Measurements from ENCODE around the gene PHEX. TPM values are rescaled to one million over a fixed set of nuclear protein-coding genes. Genes with fewer than 3 reads are reported as not detected.

Gene PHEX
- total RNA-seq, 5 donors from 2014 or later (not counting 1 experiment from before 2014, with no cell fraction given) = 0.07 to 0.35 (median 0.16) TPM

GRCh38 chrX:22159071-22159470 lies 126.9 kb downstream of the PHEX start:
- ChIA-PET POLR2A (interaction anchor here in 1 of 2 donors (0.5 kb wide), 1 partner anchor 1541 kb away, joined by 9 read pairs; no protein-coding TSS in a partner anchor), CTCF (interaction anchor here in 1 of 2 donors (0.8 kb wide), 1 partner anchor 9 kb away, joined by 3 read pairs; no protein-coding TSS in a partner anchor)
- Mint-ChIP-seq H3K4me3 (no peak overlapping the region), H3K4me1 (no peaks in the 10 kb centered on the region), H3K27ac (no peak overlapping the region), H3K36me3 (no peaks in the 10 kb centered on the region), H3K27me3 (peaks cover 0 to 26% of the 10 kb centered on the region in 2 donors), H3K9me3 (no peaks in the 10 kb centered on the region)
- no peak for DNase-seq
- Histone ChIP-seq H3K4me3 (ENCODE audit: control insufficient read depth in 1 of 2, extremely low read depth in 1 of 2, low read length in 1 of 2) (no peak overlapping the region), H3K27ac (ENCODE audit: low read length) (no peak overlapping the region), H3K27me3 (replicated peaks in 1 of 2; ENCODE audit: control insufficient read depth in 2 of 2, extremely low read depth in 1 of 2, insufficient read depth in 2 of 2, low read length in 1 of 2) (no peaks in the 10 kb centered on the region), H3K4me1 (ENCODE audit: control insufficient read depth in 1 of 2, extremely low read depth in 1 of 2, insufficient read depth in 2 of 2, low read length in 2 of 2) (no peaks in the 10 kb centered on the region), H3K9me3 (no peaks in the 10 kb centered on the region), H3K36me3 (ENCODE audit: control insufficient read depth in 2 of 2, extremely low read depth in 1 of 2, insufficient read depth in 1 of 2, low read length in 1 of 2) (no peaks in the 10 kb centered on the region)
- ATAC-seq (replicated peaks in 1 of 4) = no peak
- 100% methylated on average over 3 of the region's 5 CpGs for WGBS (ENCODE audit: insufficient coverage)

- WGBS (ENCODE audit: insufficient coverage) = no CpG with 5 or more reads among the region's 3 CpGs
- CTCF ChIA-PET = no interaction called here
- no peak overlapping the region for H3K4me3 Mint-ChIP-seq
- no peak overlapping the region for H3K27ac Mint-ChIP-seq
- H3K36me3 Mint-ChIP-seq = no peaks in the 10 kb centered on the region
- H3K27me3 ChIP-seq (replicated peaks in 1 of 2; ENCODE audit: control insufficient read depth in 2 of 2, extremely low read depth in 1 of 2, insufficient read depth in 2 of 2, low read length in 1 of 2) = no peaks in the 10 kb centered on the region
- DNase-seq = no peak
- H3K4me3 ChIP-seq (ENCODE audit: control insufficient read depth in 1 of 2, extremely low read depth in 1 of 2, low read length in 1 of 2) = no peak overlapping the region
- no peaks in the 10 kb centered on the region for H3K4me1 Mint-ChIP-seq
- peaks cover 2 to 33% of the 10 kb centered on the region in 2 donors for H3K27me3 Mint-ChIP-seq
- no peaks in the 10 kb centered on the region for H3K9me3 Mint-ChIP-seq
- no peak for ATAC-seq (replicated peaks in 1 of 4)
- no peaks in the 10 kb centered on the region for H3K36me3 ChIP-seq (ENCODE audit: control insufficient read depth in 2 of 2, extremely low read depth in 1 of 2, insufficient read depth in 1 of 2, low read length in 1 of 2)
- POLR2A ChIA-PET = no interaction called here
- no peaks in the 10 kb centered on the region for H3K9me3 ChIP-seq
- no peaks in the 10 kb centered on the region for H3K4me1 ChIP-seq (ENCODE audit: control insufficient read depth in 1 of 2, extremely low read depth in 1 of 2, insufficient read depth in 2 of 2, low read length in 2 of 2)
- no peak overlapping the region for H3K27ac ChIP-seq (ENCODE audit: low read length)
These were observed 131.2 kb downstream of the PHEX start for GRCh38 chrX:22163326-22163725.

- H3K36me3 ChIP-seq (ENCODE audit: control insufficient read depth in 2 of 2, extremely low read depth in 1 of 2, insufficient read depth in 1 of 2, low read length in 1 of 2) = no peaks in the 10 kb centered on the region
- no CpG with 5 or more reads among the region's 3 CpGs for WGBS (ENCODE audit: insufficient coverage)
- Mint-ChIP-seq H3K4me3 (no peak overlapping the region), H3K27me3 (peaks cover 2 to 33% of the 10 kb centered on the region in 2 donors), H3K4me1 (no peaks in the 10 kb centered on the region), H3K36me3 (no peaks in the 10 kb centered on the region), H3K9me3 (no peaks in the 10 kb centered on the region), H3K27ac (no peak overlapping the region)
- ChIA-PET POLR2A (no interaction called here), CTCF (no interaction called here)
- DNase-seq (no peak), ATAC-seq (replicated peaks in 1 of 4) (no peak)
- no peak overlapping the region for H3K4me3 ChIP-seq (ENCODE audit: control insufficient read depth in 1 of 2, extremely low read depth in 1 of 2, low read length in 1 of 2)
- no peak overlapping the region for H3K27ac ChIP-seq (ENCODE audit: low read length)
- H3K27me3 ChIP-seq (replicated peaks in 1 of 2; ENCODE audit: control insufficient read depth in 2 of 2, extremely low read depth in 1 of 2, insufficient read depth in 2 of 2, low read length in 1 of 2) = no peaks in the 10 kb centered on the region
- no peaks in the 10 kb centered on the region for H3K9me3 ChIP-seq
- H3K4me1 ChIP-seq (ENCODE audit: control insufficient read depth in 1 of 2, extremely low read depth in 1 of 2, insufficient read depth in 2 of 2, low read length in 2 of 2) = no peaks in the 10 kb centered on the region
These were observed 132.8 kb downstream of the PHEX start for GRCh38 chrX:22164770-22165388.

- Histone ChIP-seq H3K27me3 (replicated peaks in 1 of 2; ENCODE audit: control insufficient read depth in 2 of 2, extremely low read depth in 1 of 2, insufficient read depth in 2 of 2, low read length in 1 of 2) (no peaks in the 10 kb centered on the region), H3K4me1 (ENCODE audit: control insufficient read depth in 1 of 2, extremely low read depth in 1 of 2, insufficient read depth in 2 of 2, low read length in 2 of 2) (no peaks in the 10 kb centered on the region), H3K9me3 (no peaks in the 10 kb centered on the region), H3K36me3 (ENCODE audit: control insufficient read depth in 2 of 2, extremely low read depth in 1 of 2, insufficient read depth in 1 of 2, low read length in 1 of 2) (no peaks in the 10 kb centered on the region), H3K4me3 (ENCODE audit: control insufficient read depth in 1 of 2, extremely low read depth in 1 of 2, low read length in 1 of 2) (no peak overlapping the region), H3K27ac (ENCODE audit: low read length) (no peak overlapping the region)
- ChIA-PET POLR2A (no interaction called here), CTCF (no interaction called here)
- Mint-ChIP-seq H3K4me3 (no peak overlapping the region), H3K27me3 (peaks cover 2 to 39% of the 10 kb centered on the region in 2 donors), H3K4me1 (no peaks in the 10 kb centered on the region), H3K27ac (no peak overlapping the region), H3K9me3 (no peaks in the 10 kb centered on the region), H3K36me3 (no peaks in the 10 kb centered on the region)
- ATAC-seq (replicated peaks in 1 of 4) (no peak), DNase-seq (no peak)
- WGBS (ENCODE audit: insufficient coverage) = no CpG with 5 or more reads among the region's 4 CpGs
These were observed 133.8 kb downstream of the PHEX start for GRCh38 chrX:22165732-22166457.

GRCh38 chrX:22171287-22172060 lies 139.3 kb downstream of the PHEX start:
- H3K27me3 ChIP-seq (replicated peaks in 1 of 2; ENCODE audit: control insufficient read depth in 2 of 2, extremely low read depth in 1 of 2, insufficient read depth in 2 of 2, low read length in 1 of 2) = no peaks in the 10 kb centered on the region
- Mint-ChIP-seq H3K36me3 (no peaks in the 10 kb centered on the region), H3K27ac (no peak overlapping the region), H3K9me3 (no peaks in the 10 kb centered on the region), H3K4me1 (no peaks in the 10 kb centered on the region), H3K27me3 (peaks cover 2 to 37% of the 10 kb centered on the region in 2 donors), H3K4me3 (no peak overlapping the region)
- no peak overlapping the region for H3K4me3 ChIP-seq (ENCODE audit: control insufficient read depth in 1 of 2, extremely low read depth in 1 of 2, low read length in 1 of 2)
- ChIA-PET POLR2A (no interaction called here), CTCF (no interaction called here)
- no peak for DNase-seq
- no peaks in the 10 kb centered on the region for H3K9me3 ChIP-seq
- H3K36me3 ChIP-seq (ENCODE audit: control insufficient read depth in 2 of 2, extremely low read depth in 1 of 2, insufficient read depth in 1 of 2, low read length in 1 of 2) = no peaks in the 10 kb centered on the region
- no peaks in the 10 kb centered on the region for H3K4me1 ChIP-seq (ENCODE audit: control insufficient read depth in 1 of 2, extremely low read depth in 1 of 2, insufficient read depth in 2 of 2, low read length in 2 of 2)
- ATAC-seq (replicated peaks in 1 of 4) = no peak
- WGBS (ENCODE audit: insufficient coverage) = 73% methylated on average over 6 of the region's 7 CpGs
- no peak overlapping the region for H3K27ac ChIP-seq (ENCODE audit: low read length)

GRCh38 chrX:22173966-22174365 lies 141.8 kb downstream of the PHEX start:
- WGBS (ENCODE audit: insufficient coverage) = no CpG with 5 or more reads among the region's 5 CpGs
- POLR2A ChIA-PET = no interaction called here
- H3K4me1 Mint-ChIP-seq = no peaks in the 10 kb centered on the region

More at GRCh38 chrX:22173966-22174365, 141.8 kb downstream of the PHEX start:
- Histone ChIP-seq H3K27me3 (replicated peaks in 1 of 2; ENCODE audit: control insufficient read depth in 2 of 2, extremely low read depth in 1 of 2, insufficient read depth in 2 of 2, low read length in 1 of 2) (no peaks in the 10 kb centered on the region), H3K4me3 (ENCODE audit: control insufficient read depth in 1 of 2, extremely low read depth in 1 of 2, low read length in 1 of 2) (no peak overlapping the region), H3K27ac (ENCODE audit: low read length) (no peak overlapping the region), H3K9me3 (no peaks in the 10 kb centered on the region), H3K36me3 (ENCODE audit: control insufficient read depth in 2 of 2, extremely low read depth in 1 of 2, insufficient read depth in 1 of 2, low read length in 1 of 2) (no peaks in the 10 kb centered on the region), H3K4me1 (ENCODE audit: control insufficient read depth in 1 of 2, extremely low read depth in 1 of 2, insufficient read depth in 2 of 2, low read length in 2 of 2) (no peaks in the 10 kb centered on the region)
- Mint-ChIP-seq H3K27me3 (peaks cover 0 to 29% of the 10 kb centered on the region in 2 donors), H3K27ac (no peak overlapping the region), H3K4me3 (no peak overlapping the region), H3K36me3 (no peaks in the 10 kb centered on the region), H3K9me3 (no peaks in the 10 kb centered on the region)
- CTCF ChIA-PET = no interaction called here
- no peak for DNase-seq
- no peak for ATAC-seq (replicated peaks in 1 of 4)

Measured in T-cell (primary cell).